HUES64 (cell line): ENCODE results near the gene SLC24A5.

Experiments
- H3K27ac ChIP-seq: 2 replicates; pipeline ENCODE4 v1.7.0; 2013; ENCODE audit warnings: low read depth, low read length, inconsistent platforms
- H3K27me3 ChIP-seq: 2 replicates; pipeline ENCODE4 v1.6.1; 2013; ENCODE audit warnings: mild to moderate bottlenecking, low read length; ENCODE audit not compliant: insufficient read depth
- H3K36me3 ChIP-seq: 2 replicates; pipeline ENCODE4 v1.6.1; 2013; ENCODE audit warnings: mild to moderate bottlenecking, low read length; ENCODE audit not compliant: insufficient read depth
- H3K4me1 ChIP-seq: 2 replicates; pipeline ENCODE4 v1.6.1; 2013; ENCODE audit warnings: mild to moderate bottlenecking, low read length, moderate library complexity; ENCODE audit not compliant: insufficient read depth
- H3K4me3 ChIP-seq: 2 replicates; pipeline ENCODE4 v1.5.1; 2013; ENCODE audit warnings: mild to moderate bottlenecking, low read length, moderate library complexity
- H3K9ac ChIP-seq: 2 replicates; pipeline ENCODE4 v1.6.1; 2013; ENCODE audit warnings: mild to moderate bottlenecking, low read depth, low read length
- H3K9me3 ChIP-seq: 2 replicates; pipeline ENCODE4 v1.6.1; 2013; ENCODE audit warnings: low read depth, low read length; ENCODE audit not compliant: insufficient read depth
- WGBS: fragments of 150-250, 120-280 bp; methylation state at CpG from one replicate; pipeline ENCODE4 v1.1.7; 2013; ENCODE audit warnings: missing lambda C conversion rate; 5-methylcytosine and 5-hydroxymethylcytosine counted together

The SLC24A5 gene

GRCh38 chr15:48185529-48185928 lies 64.7 kb downstream of the SLC24A5 start:
- Histone ChIP-seq H3K4me3 (no peak overlapping the region), H3K9ac (no peak overlapping the region), H3K4me1 (no peaks in the 10 kb centered on the region), H3K9me3 (no peaks in the 10 kb centered on the region), H3K27me3 (no peaks in the 10 kb centered on the region), H3K27ac (no peak overlapping the region), H3K36me3 (no peaks in the 10 kb centered on the region)
- WGBS = 79% methylated on average over 2 of the region's 3 CpGs

- 88% methylated on average over 3 of the region's 3 CpGs for WGBS
- no peak overlapping the region for H3K4me3 ChIP-seq
- peaks cover 3% of the 10 kb centered on the region; the same call in 1 of the 2 replicates for H3K27me3 ChIP-seq
- H3K36me3 ChIP-seq = no peaks in the 10 kb centered on the region
- no peaks in the 10 kb centered on the region for H3K9me3 ChIP-seq
- no peaks in the 10 kb centered on the region; the same call in 1 of the 2 replicates for H3K4me1 ChIP-seq
- H3K27ac ChIP-seq = no peak overlapping the region
- H3K9ac ChIP-seq = no peak overlapping the region
These were observed 65.5 kb downstream of the SLC24A5 start for GRCh38 chr15:48186271-48186670.

- H3K4me3 ChIP-seq = peak overlapping the region; percentile 52
- no peaks in the 10 kb centered on the region; the same call in 1 of the 2 replicates for H3K4me1 ChIP-seq
- 6% methylated on average over 13 of the region's 15 CpGs for WGBS
- H3K27ac ChIP-seq = no peak overlapping the region
- peaks cover 28% of the 10 kb centered on the region for H3K27me3 ChIP-seq
- H3K9me3 ChIP-seq = no peaks in the 10 kb centered on the region
- no peaks in the 10 kb centered on the region for H3K36me3 ChIP-seq
- no peak overlapping the region for H3K9ac ChIP-seq
These were observed 70.3 kb downstream of the SLC24A5 start for GRCh38 chr15:48190932-48191573.

GRCh38 chr15:48191574-48192225 lies 70.9 kb downstream of the SLC24A5 start, which contains the start of gene CTXN2:
CTXN2 (plus strand) TSS chr15:48191665; CDS start chr15:48201301, 9,636 bp downstream.
- no peaks in the 10 kb centered on the region for H3K36me3 ChIP-seq
- no peak within 1 kb of the TSS for H3K9ac ChIP-seq
- H3K9me3 ChIP-seq = no peaks in the 10 kb centered on the region
- H3K4me3 ChIP-seq = peak within 1 kb of the TSS; percentile 52
- H3K27me3 ChIP-seq = peaks cover 28% of the 10 kb centered on the region
- H3K4me1 ChIP-seq = no peaks in the 10 kb centered on the region; the same call in 1 of the 2 replicates
- WGBS = 11% methylated on average over 31 of the region's 31 CpGs
- H3K27ac ChIP-seq = no peak within 1 kb of the TSS
